GDM1 (cell line): ENCODE measurements around the gene ZNF789.
A peak's percentile ranks its signal among the peaks of the same experiment; 100 is the strongest.
"Not testable (repeated sequence)": the region's sequence is repeated elsewhere in the genome, so short reads cannot be mapped to it uniquely, and the experiment has no call there.

ENCODE experiments used
- DNase-seq: peaks from one replicate; lab custom pipeline; 2025; lab: John Stamatoyannopoulos, UW

The ZNF789 gene

DNA sequence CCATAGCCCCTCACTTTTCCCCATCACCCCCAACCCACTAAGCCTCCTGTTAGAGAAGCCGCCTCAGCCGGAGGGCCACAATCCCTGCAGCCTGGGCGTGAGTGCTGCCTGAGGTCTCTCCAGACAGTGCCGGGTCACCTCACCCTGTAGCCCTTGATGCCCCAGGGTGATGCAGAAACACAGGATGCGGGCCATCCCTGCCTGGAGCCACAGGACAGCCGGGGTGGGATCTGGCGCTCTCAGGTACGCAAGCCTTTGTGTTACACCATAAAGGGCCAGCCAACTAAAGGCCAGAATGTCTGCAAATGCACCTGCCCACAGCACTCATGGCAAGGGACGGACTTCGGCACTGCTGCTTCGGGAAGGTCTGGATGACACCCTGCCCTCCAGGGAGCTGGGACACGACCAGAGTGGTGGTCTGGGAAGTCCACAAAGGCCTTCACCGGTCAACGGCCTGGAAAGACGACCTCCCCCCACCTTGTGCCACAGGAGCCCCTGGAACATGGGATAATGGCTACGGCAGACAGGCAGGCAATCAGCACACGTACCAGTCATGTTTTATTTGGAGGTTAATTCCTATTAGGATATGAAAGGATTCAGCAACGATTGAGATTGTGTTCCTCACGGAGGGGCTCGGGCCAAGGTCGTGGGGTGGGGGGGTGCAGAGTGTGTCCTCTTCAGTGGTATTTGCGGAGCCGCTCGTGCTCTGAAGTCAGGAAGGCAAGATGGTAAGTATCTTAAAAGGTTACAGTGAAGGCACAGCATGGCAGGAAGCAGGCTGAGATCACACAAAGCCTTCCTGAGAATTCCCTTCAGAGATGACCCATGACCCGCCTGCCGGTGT lies 14.8 kb upstream of the ZNF789 start:
- DNase-seq, result no peak

DNA sequence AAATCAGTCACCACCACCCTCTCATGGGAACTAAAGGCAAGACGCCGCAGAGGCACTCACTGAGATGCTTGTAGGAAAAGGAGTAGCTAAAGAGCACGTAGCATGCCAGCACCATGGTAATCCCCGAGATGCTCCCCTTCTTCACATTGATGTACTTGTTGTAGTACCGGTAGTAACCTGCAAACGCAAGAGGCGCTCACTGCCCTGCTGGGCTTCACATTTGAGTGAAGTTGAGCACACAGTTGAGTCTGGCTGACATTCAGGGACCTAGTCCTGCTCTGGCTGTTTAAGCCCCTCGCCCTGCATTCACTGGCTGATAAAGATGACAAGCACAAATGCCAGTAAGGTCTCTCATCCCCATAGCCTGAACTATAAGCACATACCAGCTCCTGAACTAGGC lies 13.6 kb upstream of the ZNF789 start:
- peak; percentile 6 for DNase-seq

DNA sequence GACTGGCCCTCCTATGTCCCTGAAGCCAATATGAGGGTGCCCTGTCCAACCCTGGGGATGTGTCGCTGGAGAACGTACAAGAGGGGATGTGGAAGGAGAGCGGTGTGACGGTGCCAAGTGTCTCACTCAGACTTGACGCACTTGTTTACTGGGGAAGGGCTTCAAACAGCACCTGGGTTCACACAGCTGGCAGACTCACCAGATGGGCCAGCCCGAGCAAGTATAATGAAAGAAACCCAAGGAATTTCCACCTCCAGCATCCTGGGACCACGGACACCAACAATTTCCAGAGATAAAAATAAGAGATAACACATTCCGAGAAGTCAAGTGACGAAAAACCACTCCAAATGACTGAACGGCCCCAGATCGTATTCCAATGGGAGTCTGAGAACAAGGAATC lies 12.0 kb upstream of the ZNF789 start:
- DNase-seq, result no peak

DNA sequence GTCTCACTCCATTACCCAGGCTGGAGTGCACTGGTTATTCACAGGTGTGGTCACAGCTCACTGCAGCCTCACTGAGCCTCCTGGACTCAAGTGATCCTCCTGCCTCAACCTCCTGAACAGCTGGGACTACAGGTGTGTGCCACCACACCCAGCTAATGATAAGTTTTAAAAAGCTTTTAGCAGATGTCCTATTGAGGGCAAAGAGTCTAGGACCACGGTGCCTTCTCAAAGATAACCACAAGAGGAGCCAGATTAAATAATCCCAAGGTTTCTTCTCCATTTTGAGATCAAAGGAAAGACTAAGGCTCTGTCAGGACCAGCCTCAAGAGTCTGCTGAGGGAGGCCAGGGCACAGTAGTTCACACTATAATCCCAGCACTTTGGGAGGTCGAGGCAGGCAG lies 11.5 kb upstream of the ZNF789 start:
- DNase-seq, result no peak

DNA sequence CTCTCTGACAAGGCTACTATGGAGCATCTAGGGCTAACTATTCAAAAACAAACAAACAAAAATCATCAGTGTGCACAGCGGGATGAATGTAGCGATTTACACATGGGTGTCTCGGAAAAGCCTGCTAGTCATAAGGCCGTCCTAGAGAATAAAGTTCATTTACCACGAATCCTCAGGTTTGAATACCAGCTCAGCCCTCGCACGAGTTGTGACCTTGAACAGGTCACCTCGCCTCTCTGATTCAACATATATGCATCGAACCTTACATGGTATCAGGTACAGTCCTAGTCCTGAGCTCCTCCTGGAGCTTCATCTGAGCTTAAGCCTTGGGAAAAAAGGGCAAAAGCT lies 7.3 kb upstream of the ZNF789 start:
- no peak for DNase-seq

DNA sequence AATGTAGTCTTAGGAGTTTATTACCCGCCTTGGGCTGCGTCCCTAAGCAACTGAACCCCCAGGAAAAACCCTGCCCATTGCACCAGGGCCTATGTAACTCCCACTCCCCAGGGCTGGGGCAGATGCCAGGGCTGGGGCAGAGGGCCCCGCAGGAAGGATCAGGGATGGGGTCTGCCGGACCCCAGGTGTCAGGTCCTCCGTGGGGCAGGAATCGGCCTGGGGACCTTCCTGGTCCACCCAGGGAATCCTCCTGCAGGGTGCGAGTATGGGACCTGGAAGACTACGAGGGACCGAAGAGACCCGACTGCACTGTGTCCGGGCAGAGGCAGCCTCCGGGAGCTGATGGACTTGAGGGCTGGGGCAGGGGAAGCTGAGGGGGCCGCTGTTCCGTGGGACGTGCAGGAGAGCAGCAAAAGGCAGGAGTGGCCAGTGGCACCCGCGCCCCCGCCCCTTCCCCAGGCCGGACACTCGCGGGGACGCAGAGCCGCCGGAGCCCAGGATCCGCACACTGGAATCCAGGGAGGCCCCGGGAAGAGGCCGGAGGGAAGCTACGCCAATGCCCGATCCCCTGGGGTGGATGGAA lies 4.3 kb upstream of the ZNF789 start:
- DNase-seq, result no peak

DNA sequence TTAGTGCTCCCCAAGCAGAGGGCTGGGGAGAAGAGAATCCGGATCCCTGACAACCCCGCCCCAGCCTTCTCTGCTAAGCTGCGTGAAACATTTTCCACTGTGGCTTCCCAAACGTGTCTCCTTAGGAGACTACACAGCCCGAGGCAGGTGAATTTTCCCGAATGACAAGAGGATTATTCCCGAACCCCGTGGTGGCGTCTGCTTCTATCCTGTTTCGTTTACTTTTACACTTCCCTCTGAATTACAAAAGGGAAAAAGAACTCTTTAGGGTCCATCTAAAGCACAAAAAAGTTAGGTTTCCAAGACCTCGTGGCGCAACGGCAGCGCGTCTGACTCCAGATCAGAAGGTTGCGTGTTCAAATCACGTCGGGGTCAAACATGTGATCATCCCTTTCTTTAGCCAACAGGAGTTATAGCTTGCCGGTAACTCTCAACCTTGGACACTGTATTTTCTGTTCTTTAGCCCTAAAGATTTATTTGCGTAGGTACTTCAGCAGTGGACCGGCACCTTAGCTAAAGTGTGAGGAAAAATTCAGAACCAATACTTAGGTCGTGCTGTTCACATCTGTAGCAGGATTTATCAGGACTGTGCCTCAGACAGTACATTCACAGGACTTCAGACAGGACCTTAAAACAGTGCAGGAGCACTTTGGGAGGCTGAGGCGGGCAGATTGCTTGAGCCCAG lies 3.2 kb upstream of the ZNF789 start:
- no peak for DNase-seq

DNA sequence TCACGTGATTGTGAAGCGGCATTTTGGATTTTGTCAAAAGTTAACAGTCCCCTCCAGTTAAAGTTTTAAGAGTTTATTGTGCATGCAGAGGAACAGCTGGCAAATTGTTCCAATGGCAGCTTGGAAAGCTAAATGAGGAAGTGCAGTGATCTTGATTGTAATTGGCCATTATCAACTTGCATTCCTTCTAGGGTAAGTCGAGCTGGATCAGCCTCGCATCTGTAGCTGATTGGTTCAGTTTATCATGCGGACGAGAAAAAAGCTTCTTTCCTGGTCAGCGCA lies 566 bp downstream of the ZNF789 start:
- peak; percentile 37 for DNase-seq

DNA sequence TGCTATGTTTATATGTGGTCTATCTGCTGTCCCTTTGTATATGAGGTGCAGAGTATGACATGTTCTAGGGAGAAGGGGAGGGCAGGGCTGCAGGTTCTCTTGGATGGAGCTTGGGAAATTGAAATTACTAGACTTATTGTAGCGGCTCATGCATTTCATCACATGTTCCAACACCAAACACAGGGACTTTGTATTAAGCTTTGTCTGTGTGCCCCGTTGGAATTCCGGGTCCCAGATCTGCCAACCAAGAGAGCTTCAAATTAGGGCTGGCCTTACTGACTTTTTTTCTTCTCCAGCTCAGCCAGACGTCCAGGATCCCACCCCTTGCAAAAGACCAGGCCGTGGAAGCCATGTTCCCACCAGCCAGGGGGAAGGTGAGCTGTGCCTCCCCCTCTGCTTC lies 3.4 kb downstream of the ZNF789 start:
- DNase-seq, result no peak

DNA sequence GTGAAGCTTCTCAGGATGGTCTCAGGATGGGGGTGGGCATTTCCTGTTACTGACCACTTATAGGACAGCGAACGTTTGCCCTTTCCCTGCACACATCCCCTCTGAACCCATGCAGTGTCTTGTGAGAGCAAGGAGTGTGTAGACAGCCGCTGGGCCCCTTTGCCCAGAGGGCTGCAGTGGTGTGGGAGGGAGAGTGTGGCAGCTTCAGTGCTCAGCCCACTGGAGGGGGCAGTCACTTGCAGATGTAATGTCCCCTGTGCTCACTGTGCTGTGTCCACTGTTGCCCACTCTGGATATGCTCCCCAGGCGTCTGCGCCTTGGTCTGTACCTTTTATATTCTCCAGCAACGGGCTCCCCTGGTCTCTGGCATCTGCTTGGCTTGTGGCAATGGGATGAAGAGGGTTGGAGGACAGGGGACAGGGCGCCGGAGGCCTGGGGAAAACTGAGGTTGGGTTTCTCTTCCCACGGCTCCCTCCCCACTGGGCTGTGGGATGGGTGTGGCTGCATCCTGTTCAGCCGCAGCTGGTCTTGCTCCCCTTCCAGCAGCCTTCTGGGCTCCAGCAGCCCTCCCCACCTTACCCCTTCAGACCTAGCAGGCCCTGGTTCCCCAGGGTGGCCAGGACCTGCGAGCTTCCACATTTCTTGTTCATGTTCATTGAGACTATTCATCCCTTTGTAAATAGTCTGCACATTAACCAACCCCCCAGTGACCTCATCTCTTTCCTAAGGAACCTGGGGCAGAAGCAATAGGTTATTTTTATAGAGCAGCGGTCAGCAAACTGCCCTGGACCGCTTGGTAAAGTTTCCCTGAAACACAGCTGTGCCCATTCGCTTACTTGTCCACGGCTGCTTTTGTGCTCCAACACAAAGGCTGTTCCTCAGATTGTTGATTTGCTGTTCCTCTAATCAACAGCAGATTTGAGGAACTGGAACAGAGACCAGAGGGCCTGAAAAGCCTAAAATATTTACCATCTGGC lies 6.1 kb downstream of the ZNF789 start:
- DNase-seq, result no peak

DNA sequence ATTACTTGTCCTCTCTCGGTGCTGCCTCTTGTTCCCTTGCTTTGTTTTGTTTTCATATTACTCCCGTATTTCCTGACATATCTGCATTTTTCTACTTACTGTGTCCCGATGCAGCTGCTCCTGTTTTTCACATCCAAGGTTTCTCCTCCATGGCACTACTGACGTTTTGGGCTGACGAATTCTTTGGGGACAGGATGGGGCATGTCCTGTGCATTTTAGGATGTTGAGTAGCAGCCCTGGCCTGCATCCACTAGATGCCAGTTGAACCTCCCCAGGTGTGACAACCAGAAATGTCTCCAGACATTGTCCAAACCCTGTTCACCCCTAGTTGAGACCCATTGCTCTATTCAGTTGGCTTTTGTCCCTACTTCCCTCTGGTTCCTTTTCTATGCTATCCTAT lies 12.4 kb downstream of the ZNF789 start:
- no peak for DNase-seq

DNA sequence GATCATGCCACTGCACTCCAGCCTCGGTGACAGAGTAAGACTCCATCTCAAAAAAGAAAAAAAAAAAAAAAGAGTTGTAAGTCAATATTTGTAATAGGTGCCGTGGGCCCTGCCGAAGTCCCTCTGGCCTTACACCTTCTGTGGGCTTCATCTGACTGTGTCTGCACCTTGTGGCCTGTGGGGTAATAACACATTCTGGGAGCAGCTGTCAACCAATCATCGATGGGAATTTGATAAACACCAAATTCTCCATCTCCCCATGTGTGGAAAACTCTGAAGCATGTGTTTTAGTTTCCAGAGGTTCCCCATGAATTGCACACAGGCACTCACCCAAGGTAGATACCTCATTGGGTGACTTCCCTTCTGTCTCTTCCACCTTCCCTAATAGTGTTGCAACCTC lies 16.5 kb downstream of the ZNF789 start:
- DNase-seq, result no peak

DNA sequence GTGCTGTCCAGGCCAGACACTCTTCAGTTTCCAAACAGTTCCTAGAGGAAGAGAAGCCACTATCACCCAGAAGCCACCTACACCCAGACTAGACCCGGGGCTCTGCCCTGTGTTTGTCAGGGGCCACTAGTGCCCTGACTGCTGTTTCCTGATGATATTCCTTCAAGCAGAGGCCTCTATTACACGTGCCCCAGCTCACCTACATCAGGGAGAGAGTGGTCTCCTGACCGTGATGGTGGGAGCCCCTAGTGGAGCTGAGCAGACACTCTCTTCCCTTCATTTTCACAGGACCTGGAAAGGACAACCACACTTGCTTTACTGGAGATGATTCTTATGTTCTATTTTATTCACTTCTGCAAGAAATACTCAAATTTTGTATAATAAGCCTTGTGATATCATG lies 18.2 kb downstream of the ZNF789 start:
- DNase-seq, result no peak

DNA sequence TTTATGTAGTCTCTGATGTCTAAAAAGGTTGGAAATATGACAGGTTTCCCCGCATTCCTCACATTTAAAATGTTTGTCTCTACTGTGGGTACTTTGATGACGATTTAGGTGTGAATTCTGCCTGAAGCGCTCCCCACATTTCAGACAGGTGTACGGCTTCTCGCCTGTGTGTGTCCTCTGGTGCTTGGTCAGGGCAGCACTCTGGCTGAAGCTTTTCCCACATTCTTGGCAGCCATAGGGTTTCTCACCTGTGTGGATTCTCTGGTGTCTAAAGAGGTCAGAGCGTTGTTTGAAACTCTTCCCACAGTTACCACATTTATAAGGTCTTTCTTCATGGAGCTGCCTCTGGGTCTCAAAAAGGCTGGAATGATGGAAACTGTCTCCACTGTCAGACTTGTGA lies 21.1 kb downstream of the ZNF789 start:
- DNase-seq, result no peak

DNA sequence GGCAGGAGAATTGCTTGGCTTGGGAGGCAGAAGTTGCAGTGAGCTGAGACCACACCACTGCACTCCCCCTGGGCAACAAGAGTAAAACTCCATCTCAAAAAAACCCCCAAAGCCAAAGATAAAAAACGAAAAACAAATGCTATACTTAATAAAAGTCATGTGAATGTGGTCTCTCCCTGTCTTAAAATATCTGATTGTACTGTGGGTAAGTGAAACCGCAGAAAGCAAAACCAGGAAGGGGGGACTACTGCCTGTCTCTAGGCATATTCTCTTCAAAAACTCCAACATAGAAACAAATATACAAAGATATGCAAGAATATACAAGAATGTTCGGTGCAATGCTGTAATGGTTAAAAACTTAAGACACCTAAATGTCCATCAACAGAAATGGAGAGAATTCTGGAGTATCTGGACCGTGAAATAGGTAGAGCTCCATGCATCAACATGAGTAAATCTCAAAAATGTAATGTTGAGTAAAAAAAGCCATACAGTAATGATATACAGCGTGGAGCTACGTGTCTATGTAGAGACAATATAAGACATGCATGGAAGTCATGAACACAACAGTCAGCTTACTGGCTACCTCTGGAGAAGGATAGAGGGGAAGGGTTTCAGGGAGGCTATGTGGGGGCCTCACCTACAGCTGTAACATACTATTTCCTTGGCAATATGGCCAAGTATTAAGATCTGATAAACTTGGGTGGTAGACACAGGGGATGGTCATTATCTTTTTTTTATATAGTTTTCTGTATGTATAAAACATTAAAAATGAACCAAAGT lies 25.3 kb downstream of the ZNF789 start:
- no peak for DNase-seq

DNA sequence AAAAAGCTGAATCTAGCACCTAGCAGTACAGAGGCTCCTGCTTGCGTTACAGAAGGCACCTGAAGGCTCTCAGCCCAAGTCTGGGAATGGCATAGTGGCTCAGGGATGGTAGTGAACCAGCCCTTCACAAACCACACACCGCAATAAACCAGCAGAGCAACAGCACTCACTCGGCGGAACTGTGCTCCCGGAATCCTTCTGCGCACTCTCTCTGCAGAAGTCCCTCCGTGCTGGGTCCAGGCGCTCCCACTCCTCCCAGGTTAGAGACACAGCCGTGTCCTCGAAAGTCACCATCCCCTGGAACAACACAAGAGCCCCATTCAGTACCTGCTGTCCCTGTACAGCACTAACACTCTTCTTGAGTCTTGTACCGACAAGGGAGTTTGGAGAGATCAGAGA lies 25.9 kb downstream of the ZNF789 start:
- DNase-seq, result no peak

DNA sequence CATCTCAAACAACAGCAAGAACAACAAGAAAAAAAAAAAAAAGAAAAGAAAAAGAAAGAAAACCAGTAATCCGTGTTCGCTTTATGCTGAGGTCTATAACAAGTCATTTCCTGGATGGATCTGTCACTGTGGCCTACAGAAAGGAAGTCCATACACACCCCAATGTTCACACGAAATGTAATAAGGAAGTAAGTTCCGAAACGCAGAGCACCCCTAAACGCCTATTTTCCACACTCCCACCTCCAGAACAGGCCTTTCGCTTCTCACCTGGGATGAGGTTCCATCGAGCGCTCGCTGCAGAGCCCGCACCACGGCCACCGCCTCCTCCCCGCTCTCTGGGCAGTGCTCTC lies 26.7 kb downstream of the ZNF789 start:
- no peak for DNase-seq

DNA sequence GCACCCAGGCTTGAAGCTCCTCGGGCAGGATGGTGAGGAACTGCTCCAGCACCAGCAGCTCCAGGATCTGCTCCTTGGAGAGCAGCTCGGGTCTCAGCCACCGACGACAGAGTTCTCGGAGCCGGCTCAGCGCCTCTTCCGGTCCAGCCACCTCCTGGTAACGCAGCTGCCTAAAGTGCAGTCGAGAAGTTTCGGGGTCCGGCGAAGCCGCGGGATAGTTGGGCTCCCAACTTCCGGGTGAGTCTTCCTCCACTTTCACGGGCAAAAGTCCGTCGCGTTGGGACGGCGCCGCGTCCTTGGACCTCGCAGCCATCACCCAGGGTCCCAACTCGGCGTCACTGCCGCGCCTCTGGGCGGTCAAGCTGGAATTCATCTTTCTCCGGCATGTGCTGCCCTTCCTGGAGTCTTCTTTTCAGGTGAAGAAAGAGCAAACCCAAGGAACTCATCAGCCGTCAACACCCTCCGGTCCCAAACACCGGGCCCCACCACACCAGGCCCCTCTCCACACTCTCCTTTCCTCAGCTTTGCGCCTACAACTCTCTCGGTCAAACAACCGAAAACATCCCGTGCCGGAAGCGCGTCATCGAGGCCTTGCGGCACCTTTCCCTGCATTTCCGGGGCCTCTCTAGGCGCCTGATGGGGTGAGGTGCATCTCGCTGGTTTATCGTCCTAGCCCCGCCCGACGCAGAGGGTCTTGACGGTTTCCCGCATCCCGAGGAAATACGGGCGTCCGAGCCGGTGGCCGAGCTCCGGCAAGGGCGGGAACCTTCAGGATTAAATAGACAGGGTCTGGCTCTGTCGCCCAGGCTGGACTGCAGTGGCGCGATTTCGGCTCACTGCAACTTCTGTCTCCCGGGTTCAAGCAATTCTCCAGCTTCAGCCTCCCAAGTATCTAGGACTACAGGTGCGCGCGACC lies 27.3 kb downstream of the ZNF789 start, which contains the start of gene ZNF394:
Gene ZNF394, minus strand, starts transcription at position 561 of the 916 bp plus-strand sequence. Its CDS starts 188 bp downstream, at position 373.
- peak; percentile 85 for DNase-seq

DNA sequence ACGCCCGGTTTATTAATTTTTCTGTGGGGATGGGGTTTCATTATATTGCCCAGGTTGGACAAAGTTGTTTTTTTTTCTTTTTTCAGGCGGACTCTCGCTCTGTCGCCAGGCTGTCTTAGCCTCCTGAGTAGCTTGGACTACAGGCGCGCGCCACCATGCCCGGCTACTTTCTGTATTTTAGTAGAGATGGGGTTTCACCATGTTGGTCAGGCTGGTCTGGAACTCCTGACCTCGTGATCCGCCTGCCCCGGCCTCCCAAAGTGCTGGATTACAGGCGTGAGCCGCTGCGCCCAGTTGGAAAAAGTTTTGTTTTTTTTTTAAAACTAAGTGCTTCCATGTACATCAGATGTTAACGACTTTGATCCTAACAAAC lies 27.9 kb downstream of the ZNF789 start:
- no peak for DNase-seq

DNA sequence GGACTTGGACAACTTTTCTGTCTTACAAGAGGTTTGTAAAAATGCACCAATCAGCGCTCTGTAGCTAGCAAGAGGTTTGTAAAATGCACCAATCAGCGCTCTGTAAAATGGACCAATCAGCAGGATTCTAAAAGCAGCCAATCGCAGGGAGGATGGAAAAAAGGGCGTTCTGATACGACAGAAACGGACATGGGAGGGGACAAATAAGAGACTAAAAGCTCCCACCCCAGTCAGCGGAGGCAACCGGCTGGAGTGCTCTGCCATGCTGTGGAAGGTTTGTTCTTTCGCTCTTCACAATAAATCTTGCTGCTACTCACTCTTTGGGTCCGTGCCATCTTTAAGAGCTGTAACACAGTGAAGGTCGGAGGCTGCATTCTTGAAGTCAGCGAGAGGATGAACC lies 28.5 kb downstream of the ZNF789 start:
- DNase-seq, result not testable (repeated sequence)

DNA sequence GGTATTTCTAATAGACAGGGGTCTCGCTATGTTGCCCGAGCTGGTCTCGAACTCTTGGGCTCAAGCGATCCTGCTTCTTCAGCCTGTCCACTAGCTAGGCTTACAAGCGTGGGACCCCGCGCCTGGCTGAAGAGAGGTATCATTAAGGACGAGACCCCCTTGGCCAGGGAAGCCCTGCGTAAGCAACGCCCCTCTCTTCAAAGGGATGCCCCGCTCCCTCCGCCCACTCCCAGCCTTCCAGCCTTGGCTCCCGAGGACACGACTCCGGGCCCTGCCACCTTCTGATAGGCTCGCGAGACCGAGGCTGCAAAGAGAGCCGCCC lies 31.6 kb downstream of the ZNF789 start:
- peak; percentile 95 for DNase-seq
